GM12878 (cell line): ENCODE results near the gene CDH8. TPM values are rescaled to one million over a fixed set of nuclear protein-coding genes. Genes with fewer than 3 reads are reported as not detected.

Experiments
- ATAC-seq: fragments of 200-7000 bp; cut with Tn5 transposase; 3 replicates; pipeline ENCODE4 v1.9.1; 2020; ENCODE audit warnings: mild to moderate bottlenecking, moderate library complexity
- BruUV-seq: library from RNA; stranded (reverse); fragments of 400-500 nt; replicated peaks from 2 replicates; lab custom pipeline; 2021; lab: Mats Ljungman, UMichigan
- CTCF ChIA-PET: fragments of 300-600 bp; sonication (Branson Sonifier 250); formaldehyde crosslinking; extraction: SDS; loops from one replicate; lab custom pipeline; 2021; ENCODE audit warnings: inconsistent platforms; lab: Yijun Ruan, JAX
- POLR2A ChIA-PET: fragments of 350-600 bp; formaldehyde crosslinking; extraction: SDS; loops from one replicate; lab custom pipeline; 2021; ENCODE audit warnings: inconsistent platforms; lab: Charles Lee
- RAD21 ChIA-PET: fragments of 300-600 bp; sonication (Branson Sonifier 250); formaldehyde crosslinking; loops from one replicate; lab custom pipeline; 2023; ENCODE audit warnings: antibody characterized with exemption; ENCODE audit not compliant: unreplicated experiment; lab: Charles Lee
- SMC1A ChIA-PET: fragments of 300-600 bp; sonication (Branson Sonifier 250); formaldehyde crosslinking; loops from one replicate; lab custom pipeline; 2023; ENCODE audit not compliant: unreplicated experiment, uncharacterized antibody; lab: Charles Lee
- DNase-seq: peaks from one replicate; pipeline ENCODE4 v3.0.0-alpha.2; 2011; ENCODE audit warnings: low read depth, low spot score
- FAIRE-seq: peaks from 3 replicates; lab custom pipeline; 2011; peaks lifted over from hg19 to GRCh38; lab: Jason Lieb, UNC
- H2AFZ ChIP-seq: 2 replicates; pipeline ENCODE4 v1.6.0; 2011; ENCODE audit warnings: low read depth, low read length, control low read depth; ENCODE audit not compliant: control insufficient read depth
- H3K27ac ChIP-seq: 2 replicates; pipeline ENCODE4 v1.5.1; 2011; ENCODE audit warnings: control low read depth; ENCODE audit not compliant: control insufficient read depth, insufficient read depth
- H3K27me3 ChIP-seq, 2 experiments: replicated peaks in 1 of 2; 2 replicates each; pipeline versions ENCODE4 v1.6.0 to v1.6.1; 2011; ENCODE audit warnings: low read length in 1 of 2; ENCODE audit not compliant: control insufficient read depth in 2 of 2, insufficient read depth in 2 of 2
- H3K36me3 ChIP-seq, 2 experiments: 2 replicates each; pipeline ENCODE4 v1.5.1; 2011; ENCODE audit warnings: low read length in 1 of 2; ENCODE audit not compliant: control insufficient read depth in 2 of 2, insufficient read depth in 2 of 2
- H3K4me1 ChIP-seq: 2 replicates; pipeline ENCODE4 v1.6.1; 2011; ENCODE audit warnings: mild to moderate bottlenecking, low read length, moderate library complexity, mixed read lengths; ENCODE audit not compliant: control insufficient read depth, insufficient read depth
- H3K4me2 ChIP-seq: 2 replicates; pipeline ENCODE4 v1.6.0; 2011; ENCODE audit warnings: control low read depth; ENCODE audit not compliant: control insufficient read depth, insufficient read depth
- H3K4me3 ChIP-seq: fragments of 200-600 bp; sonication (generic); 2 replicates; pipeline ENCODE4 v1.5.1; 2016
- H3K79me2 ChIP-seq: 2 replicates; pipeline ENCODE4 v1.6.0; 2011; ENCODE audit warnings: low read length; ENCODE audit not compliant: control insufficient read depth, insufficient read depth
- H3K9ac ChIP-seq: 2 replicates; pipeline ENCODE4 v1.8.0; 2011; ENCODE audit warnings: low read length, control low read depth, mixed read lengths; ENCODE audit not compliant: control insufficient read depth, insufficient read depth
- H3K9me3 ChIP-seq: replicated peaks from 3 replicates; pipeline ENCODE4 v1.5.1; 2011; ENCODE audit warnings: mild to moderate bottlenecking, low read length; ENCODE audit not compliant: control insufficient read depth, insufficient read depth
- H4K20me1 ChIP-seq: 2 replicates; pipeline ENCODE4 v1.6.0; 2011; ENCODE audit not compliant: control insufficient read depth, insufficient read depth
- ATF2 ChIP-seq: IDR thresholded peaks from 2 replicates; pipeline ENCODE4 v1.6.1; 2012; ENCODE audit warnings: low read length, inconsistent platforms
- ETV6 ChIP-seq, 2 experiments: fragments of 450-650 bp in 1 of 2; IDR thresholded peaks in 1 of 2; conservative IDR thresholded peaks in 1 of 2; 2 replicates each; pipeline ENCODE4 v1.6.1; 2014; ENCODE audit warnings: antibody characterized with exemption in 1 of 2, borderline replicate concordance in 1 of 2, low read depth in 1 of 2, mild to moderate bottlenecking in 1 of 2, moderate library complexity in 1 of 2
- HDAC6 ChIP-seq: fragments of 200-600 bp; sonication (generic); IDR thresholded peaks from one replicate; pipeline ENCODE4 v1.8.0; 2017; ENCODE audit warnings: antibody characterized with exemption; ENCODE audit not compliant: unreplicated experiment
- HSF1 ChIP-seq: fragments of 150-350 bp; IDR thresholded peaks from 2 replicates; pipeline ENCODE4 v1.6.1; 2014; ENCODE audit warnings: mild to moderate bottlenecking, low read depth, low read length
- IKZF1 ChIP-seq: fragments of 450-650 bp; conservative IDR thresholded peaks from 2 replicates; pipeline ENCODE4 v1.6.1; 2017; ENCODE audit warnings: antibody characterized with exemption, mild to moderate bottlenecking
- IRF5 ChIP-seq: fragments of 450-650 bp; IDR thresholded peaks from 2 replicates; pipeline ENCODE4 v1.6.1; 2017; ENCODE audit warnings: borderline replicate concordance
- JUND ChIP-seq: IDR thresholded peaks from 2 replicates; pipeline ENCODE4 v1.6.1; 2012; ENCODE audit warnings: low read depth, mild to moderate bottlenecking, low read length, improper control_type of control experiment, moderate library complexity
- NKRF ChIP-seq: fragments of 450-650 bp; conservative IDR thresholded peaks from 2 replicates; pipeline ENCODE4 v1.6.1; 2017; ENCODE audit warnings: mild to moderate bottlenecking, moderate library complexity
- NR2F1 ChIP-seq: fragments of 450-650 bp; conservative IDR thresholded peaks from 2 replicates; pipeline ENCODE4 v1.6.1; 2017; ENCODE audit warnings: mild to moderate bottlenecking
- POU2F2 ChIP-seq: IDR thresholded peaks from 3 replicates; pipeline ENCODE4 v1.6.1; 2011; ENCODE audit warnings: low read depth, mild to moderate bottlenecking, low read length, borderline replicate concordance
- SUPT20H ChIP-seq: IDR thresholded peaks from 2 replicates; pipeline ENCODE4 v1.6.1; 2011; ENCODE audit warnings: low read depth, mild to moderate bottlenecking, low read length, moderate library complexity, borderline replicate concordance; ENCODE audit not compliant: control insufficient read depth
- TCF12 ChIP-seq: IDR thresholded peaks from 2 replicates; pipeline ENCODE4 v1.6.1; 2011; ENCODE audit warnings: low read depth, mild to moderate bottlenecking, low read length
- ZNF207 ChIP-seq: fragments of 450-650 bp; IDR thresholded peaks from 2 replicates; pipeline ENCODE4 v1.6.1; 2014; ENCODE audit warnings: antibody characterized with exemption, mild to moderate bottlenecking, borderline replicate concordance
- ZNF274 ChIP-seq: IDR thresholded peaks from one replicate; pipeline ENCODE4 v1.8.0; 2011; ENCODE audit not compliant: insufficient read length, insufficient read depth
- WGBS: methylation state at CpG from one replicate; pipeline ENCODE4 v1.1.6; 2016; ENCODE audit warnings: low lambda C conversion rate; ENCODE audit not compliant: insufficient replicate concordance, insufficient coverage; ENCODE audit errors: missing lambda C conversion rate; 5-methylcytosine and 5-hydroxymethylcytosine counted together
- in situ Hi-C: fragments of 300-500 bp; cut with MboI; formaldehyde crosslinking; loops from 9 replicates; pipeline ENCODE4 v1.14.3; 2018; ENCODE audit warnings: mixed read lengths
- intact Hi-C: fragments of 100-400 bp; cut with micrococcal nuclease; formaldehyde crosslinking; loops from one replicate; pipeline ENCODE4 v1.14.2; 2022; ENCODE audit not compliant: unreplicated experiment
- polyA plus RNA-seq, 11 experiments: library from polyadenylated mRNA; depleted of rRNA in 4 of 11; unstranded in 6 of 11; stranded (reverse) in 5 of 11; fragments of >200 nt; fragmentation: Nextera tagmentation in 4 of 11; fragmentation: Illumina TruSeq in 1 of 11; extraction: Ambion mirVana in 4 of 11; extraction: Trizol in 1 of 11; gene quantifications; 1 replicate in 1 of 11; 2 replicates in 10 of 11; pipeline versions ENCODE4 v1.2.1 to v1.2.3, GENCODE V29; 2011 to 2016; ENCODE audit warnings: inconsistent platforms in 2 of 11, missing spikeins in 2 of 11, low read depth in 1 of 11
- total RNA-seq, 4 experiments: library from RNA; depleted of rRNA in 3 of 4; stranded (reverse); fragments of >200 nt in 3 of 4; fragmentation: Illumina TruSeq in 1 of 4; extraction: Trizol in 1 of 4; gene quantifications; 2 replicates each; pipeline versions ENCODE4 v1.2.1 to v1.2.3, GENCODE V29; 2013 to 2021

The CDH8 gene
- total and polyA plus RNA-seq, 10 of the 15 experiments (the other 5 are each of a cell fraction or from before 2014, with no cell fraction given), result 0.13 to 0.68 (median 0.25) TPM; not detected in 3

- SMC1A ChIA-PET, result no interaction called here
- FAIRE-seq, result no peak
Observed at GRCh38 chr16:61926766-61927165, 109.5 kb downstream of the CDH8 start.

More at GRCh38 chr16:61926766-61927165, 109.5 kb downstream of the CDH8 start:
- H3K4me1 ChIP-seq, result no peaks in the 10 kb centered on the region
- no peaks in the 10 kb centered on the region for H3K79me2 ChIP-seq
- RAD21 ChIA-PET, result no interaction called here
- no peak overlapping the region for H2AFZ ChIP-seq
- POLR2A ChIA-PET, result no interaction called here
- no peak overlapping the region for H3K9ac ChIP-seq
- CTCF ChIA-PET, result no interaction called here
- DNase-seq, result no peak
- no peak overlapping the region for H3K4me3 ChIP-seq
- WGBS, result 70% methylated on average over 3 of the region's 3 CpGs
- H4K20me1 ChIP-seq, result no peaks in the 10 kb centered on the region
- H3K36me3 ChIP-seq, result no peaks in the 10 kb centered on the region
- H3K27ac ChIP-seq, result no peak overlapping the region
- intact Hi-C loops, result no loop called here
- TF ChIP-seq POU2F2 (no peak), IRF5 (no peak), ZNF274 (no peak), ETV6 (conservative IDR thresholded peaks at IDR 0.05 in 1 of 2, IDR thresholded peaks at IDR 0.05 in 1 of 2; ENCODE audit: borderline replicate concordance in 1 of 2, low read depth in 1 of 2) (no peak), JUND (no peak), SUPT20H (no peak), NR2F1 (no peak), ATF2 (no peak), TCF12 (no peak), NKRF (no peak), HSF1 (no peak), ZNF207 (no peak), IKZF1 (no peak), HDAC6 (no peak)
- H3K27me3 ChIP-seq, result no peaks in the 10 kb centered on the region
- H3K4me2 ChIP-seq, result no peak overlapping the region
- no peaks in the 10 kb centered on the region for H3K9me3 ChIP-seq
- no peak for ATAC-seq
- BruUV-seq, result no TSS peak
- in situ Hi-C loops, result no loop called here
